ENCODE measurements around the gene DZIP3.
A peak's percentile ranks its signal among the peaks of the same experiment; 100 is the strongest.
"Not testable (repeated sequence)": the region's sequence is repeated elsewhere in the genome, so short reads cannot be mapped to it uniquely, and the experiment has no call there.

The DZIP3 gene

GRCh38 chr3:108620250-108620649, 30.7 kb downstream of the DZIP3 start:
- Mint-ChIP-seq H3K27ac (no peak overlapping the region), H3K9me3 (no peaks in the 10 kb centered on the region)

GRCh38 chr3:108623504-108623903, 34.0 kb downstream of the DZIP3 start:
- Mint-ChIP-seq H3K36me3 (ENCODE audit: low read depth) (peaks cover 58% of the 10 kb centered on the region), H3K9me3 (no peaks in the 10 kb centered on the region), H3K4me3 (no peak overlapping the region), H3K27ac (peak overlapping the region; percentile 32), H3K4me1 (no peaks in the 10 kb centered on the region), H3K27me3 (ENCODE audit: low read depth, poor library complexity) (no peaks in the 10 kb centered on the region)
- TF ChIP-seq CTCF (IDR thresholded peaks at IDR 0.05) = no peak
- no peak for DNase-seq

More at GRCh38 chr3:108620250-108620649, 30.7 kb downstream of the DZIP3 start:
- Mint-ChIP-seq H3K27me3 (ENCODE audit: low read depth, poor library complexity) (no peaks in the 10 kb centered on the region), H3K36me3 (ENCODE audit: low read depth) (peaks cover 55% of the 10 kb centered on the region), H3K4me3 (no peak overlapping the region), H3K4me1 (no peaks in the 10 kb centered on the region)
- TF ChIP-seq CTCF (IDR thresholded peaks at IDR 0.05) = no peak
- DNase-seq = no peak

GRCh38 chr3:108629974-108630373, 40.5 kb downstream of the DZIP3 start:
- no peak for DNase-seq
- no peak for TF ChIP-seq CTCF (IDR thresholded peaks at IDR 0.05)
- Mint-ChIP-seq H3K4me3 (no peak overlapping the region), H3K4me1 (no peaks in the 10 kb centered on the region), H3K36me3 (ENCODE audit: low read depth) (peaks cover 27% of the 10 kb centered on the region), H3K27me3 (ENCODE audit: low read depth, poor library complexity) (no peaks in the 10 kb centered on the region), H3K27ac (no peak overlapping the region), H3K9me3 (no peaks in the 10 kb centered on the region)

GRCh38 chr3:108642526-108642925, 53.0 kb downstream of the DZIP3 start:
- no peak for DNase-seq
- no peaks in the 10 kb centered on the region for H3K9me3 Mint-ChIP-seq
- no peak overlapping the region for H3K4me3 Mint-ChIP-seq
- no peak for TF ChIP-seq CTCF (IDR thresholded peaks at IDR 0.05)
- H3K4me1 Mint-ChIP-seq = no peaks in the 10 kb centered on the region
- no peaks in the 10 kb centered on the region for H3K27me3 Mint-ChIP-seq (ENCODE audit: low read depth, poor library complexity)
- H3K36me3 Mint-ChIP-seq (ENCODE audit: low read depth) = peaks cover 56% of the 10 kb centered on the region
- H3K27ac Mint-ChIP-seq = no peak overlapping the region

GRCh38 chr3:108645364-108645763, 55.8 kb downstream of the DZIP3 start:
- TF ChIP-seq CTCF (IDR thresholded peaks at IDR 0.05) = no peak
- no peak overlapping the region for H3K4me3 Mint-ChIP-seq
- no peak for DNase-seq
- no peaks in the 10 kb centered on the region for H3K27me3 Mint-ChIP-seq (ENCODE audit: low read depth, poor library complexity)
- H3K36me3 Mint-ChIP-seq (ENCODE audit: low read depth) = peaks cover 40% of the 10 kb centered on the region
- no peaks in the 10 kb centered on the region for H3K4me1 Mint-ChIP-seq
- no peak overlapping the region for H3K27ac Mint-ChIP-seq
- no peaks in the 10 kb centered on the region for H3K9me3 Mint-ChIP-seq

- DNase-seq; H3K27me3 Mint-ChIP-seq (ENCODE audit: low read depth, poor library complexity); H3K4me3 Mint-ChIP-seq; H3K4me1 Mint-ChIP-seq; H3K27ac Mint-ChIP-seq: not testable (repeated sequence)
- peaks cover 49% of the 10 kb centered on the region for H3K36me3 Mint-ChIP-seq (ENCODE audit: low read depth)
- H3K9me3 Mint-ChIP-seq = peaks cover 53% of the 10 kb centered on the region
Measured at GRCh38 chr3:108655664-108656063, 66.1 kb downstream of the DZIP3 start.

Data from nephron progenitor cell (in vitro differentiated cells).